8988T (cell line): Measurements from ENCODE around the gene SNX18.

Experiments
- DNase-seq: peaks from one replicate; pipeline ENCODE4 v3.0.0; 2011

Gene SNX18

GRCh38 chr5:54581831-54582548 is 64.4 kb downstream of the SNX18 start:
- no peak for DNase-seq

GRCh38 chr5:54586336-54586735 is 68.8 kb downstream of the SNX18 start:
- no peak for DNase-seq

- no peak for DNase-seq
Measured at GRCh38 chr5:54589786-54590185, 72.2 kb downstream of the SNX18 start.

GRCh38 chr5:54590824-54591223 is 73.3 kb downstream of the SNX18 start:
- DNase-seq: no peak

- DNase-seq: no peak
Measured at GRCh38 chr5:54593779-54594178, 76.2 kb downstream of the SNX18 start.

- DNase-seq: no peak
Measured at GRCh38 chr5:54594181-54594580, 76.6 kb downstream of the SNX18 start.

- no peak for DNase-seq
Measured at GRCh38 chr5:54595721-54596120, 78.2 kb downstream of the SNX18 start.
